GM12801 (cell line): ENCODE measurements around the gene RAB3C.

Experiments
- CTCF ChIP-seq: IDR thresholded peaks from one replicate; pipeline ENCODE4 v1.5.1; 2011; ENCODE audit warnings: control low read depth; ENCODE audit not compliant: insufficient read length; ENCODE audit errors: extremely low read depth

The RAB3C gene

GRCh38 chr5:58844395-58844794 is 261.5 kb downstream of the RAB3C start:
- TF ChIP-seq CTCF: no peak

GRCh38 chr5:58847041-58847440 is 264.2 kb downstream of the RAB3C start:
- TF ChIP-seq CTCF: no peak

- TF ChIP-seq CTCF: no peak
Measured at GRCh38 chr5:58849223-58849622, 266.3 kb downstream of the RAB3C start.

- TF ChIP-seq CTCF: no peak
Measured at GRCh38 chr5:58849921-58850667, 267.2 kb downstream of the RAB3C start.

- TF ChIP-seq CTCF: no peak
Measured at GRCh38 chr5:58851153-58851552, 268.3 kb downstream of the RAB3C start.

GRCh38 chr5:58851571-58851970 is 268.7 kb downstream of the RAB3C start:
- no peak for TF ChIP-seq CTCF

- no peak for TF ChIP-seq CTCF
Measured at GRCh38 chr5:58852566-58852965, 269.7 kb downstream of the RAB3C start.
